Measurements from ENCODE around the gene CPXM2.

Gene CPXM2

GRCh38 chr10:123766012-123766411 is 125.6 kb downstream of the CPXM2 start:
- ChIA-PET POLR2A (no interaction called here), CTCF (no interaction called here)
- no peak for DNase-seq (ENCODE audit: extremely low spot score)
- TF ChIP-seq NFRKB (IDR thresholded peaks at IDR 0.05) (no peak), BHLHE40 (IDR thresholded peaks at IDR 0.05; ENCODE audit: borderline replicate concordance) (no peak), LEF1 (IDR thresholded peaks at IDR 0.05; ENCODE audit: borderline replicate concordance) (no peak), PKNOX1 (IDR thresholded peaks at IDR 0.05) (no peak), FOXK2 (IDR thresholded peaks at IDR 0.05) (no peak), FOXA1 (IDR thresholded peaks at IDR 0.05) (no peak), L3MBTL2 (conservative IDR thresholded peaks at IDR 0.05) (no peak), ARNT (IDR thresholded peaks at IDR 0.05) (no peak), TARDBP (IDR thresholded peaks at IDR 0.05) (no peak), SP1 (IDR thresholded peaks at IDR 0.05) (no peak), FOXM1 (IDR thresholded peaks at IDR 0.05; ENCODE audit: borderline replicate concordance) (no peak), ZNF384 (IDR thresholded peaks at IDR 0.05) (no peak), CTBP1 (IDR thresholded peaks at IDR 0.05; ENCODE audit: borderline replicate concordance) (no peak), ELF4 (IDR thresholded peaks at IDR 0.05) (no peak), SUZ12 (IDR thresholded peaks at IDR 0.05) (no peak), HDGF (IDR thresholded peaks at IDR 0.05; ENCODE audit: borderline replicate concordance) (no peak)

GRCh38 chr10:123761666-123762230 is 129.9 kb downstream of the CPXM2 start:
- TF ChIP-seq SUZ12 (IDR thresholded peaks at IDR 0.05) (no peak), PKNOX1 (IDR thresholded peaks at IDR 0.05) (no peak)
- CTCF ChIA-PET: no interaction called here
- no peak for DNase-seq (ENCODE audit: extremely low spot score)
- POLR2A ChIA-PET: no interaction called here

- TF ChIP-seq HDGF (IDR thresholded peaks at IDR 0.05; ENCODE audit: borderline replicate concordance): no peak
- no peak for TF ChIP-seq ZNF384 (IDR thresholded peaks at IDR 0.05)
- TF ChIP-seq NFRKB (IDR thresholded peaks at IDR 0.05): no peak
- no peak for TF ChIP-seq LEF1 (IDR thresholded peaks at IDR 0.05; ENCODE audit: borderline replicate concordance)
- TF ChIP-seq L3MBTL2 (conservative IDR thresholded peaks at IDR 0.05): no peak
- TF ChIP-seq PKNOX1 (IDR thresholded peaks at IDR 0.05): no peak
- no peak for TF ChIP-seq SP1 (IDR thresholded peaks at IDR 0.05)
- no peak for TF ChIP-seq FOXM1 (IDR thresholded peaks at IDR 0.05; ENCODE audit: borderline replicate concordance)
- no peak for TF ChIP-seq SUZ12 (IDR thresholded peaks at IDR 0.05)
- no peak for TF ChIP-seq FOXK2 (IDR thresholded peaks at IDR 0.05)
- no peak for TF ChIP-seq ARNT (IDR thresholded peaks at IDR 0.05)
- no peak for TF ChIP-seq BHLHE40 (IDR thresholded peaks at IDR 0.05; ENCODE audit: borderline replicate concordance)
- no peak for TF ChIP-seq ELF4 (IDR thresholded peaks at IDR 0.05)
- TF ChIP-seq CTBP1 (IDR thresholded peaks at IDR 0.05; ENCODE audit: borderline replicate concordance): no peak
- no peak for TF ChIP-seq TARDBP (IDR thresholded peaks at IDR 0.05)
- TF ChIP-seq FOXA1 (IDR thresholded peaks at IDR 0.05): no peak
- DNase-seq (ENCODE audit: extremely low spot score): no peak
- ChIA-PET CTCF (no interaction called here), POLR2A (no interaction called here)
Measured at GRCh38 chr10:123761038-123761428, 130.6 kb downstream of the CPXM2 start.

- CTCF ChIA-PET: no interaction called here
- no peak for TF ChIP-seq FOXA1 (IDR thresholded peaks at IDR 0.05)
- no peak for TF ChIP-seq L3MBTL2 (conservative IDR thresholded peaks at IDR 0.05)
- no peak for TF ChIP-seq FOXM1 (IDR thresholded peaks at IDR 0.05; ENCODE audit: borderline replicate concordance)
- no peak for TF ChIP-seq NFRKB (IDR thresholded peaks at IDR 0.05)
- TF ChIP-seq ELF4 (IDR thresholded peaks at IDR 0.05): no peak
- no peak for TF ChIP-seq PKNOX1 (IDR thresholded peaks at IDR 0.05)
- no peak for TF ChIP-seq LEF1 (IDR thresholded peaks at IDR 0.05; ENCODE audit: borderline replicate concordance)
- TF ChIP-seq TARDBP (IDR thresholded peaks at IDR 0.05): no peak
- no peak for TF ChIP-seq CTBP1 (IDR thresholded peaks at IDR 0.05; ENCODE audit: borderline replicate concordance)
- TF ChIP-seq SP1 (IDR thresholded peaks at IDR 0.05): no peak
- TF ChIP-seq BHLHE40 (IDR thresholded peaks at IDR 0.05; ENCODE audit: borderline replicate concordance): no peak
- no peak for TF ChIP-seq ZNF384 (IDR thresholded peaks at IDR 0.05)
- TF ChIP-seq HDGF (IDR thresholded peaks at IDR 0.05; ENCODE audit: borderline replicate concordance): no peak
- TF ChIP-seq ARNT (IDR thresholded peaks at IDR 0.05): no peak
- TF ChIP-seq SUZ12 (IDR thresholded peaks at IDR 0.05): no peak
- TF ChIP-seq FOXK2 (IDR thresholded peaks at IDR 0.05): no peak
- no peak for DNase-seq (ENCODE audit: extremely low spot score)
- POLR2A ChIA-PET: no interaction called here
Measured at GRCh38 chr10:123760356-123761037, 131.1 kb downstream of the CPXM2 start.

GRCh38 chr10:123759501-123760031 is 132.0 kb downstream of the CPXM2 start:
- CTCF ChIA-PET: no interaction called here
- POLR2A ChIA-PET: no interaction called here
- no peak for DNase-seq (ENCODE audit: extremely low spot score)
- TF ChIP-seq FOXK2 (IDR thresholded peaks at IDR 0.05) (no peak), FOXM1 (IDR thresholded peaks at IDR 0.05; ENCODE audit: borderline replicate concordance) (no peak), NFRKB (IDR thresholded peaks at IDR 0.05) (no peak), PKNOX1 (IDR thresholded peaks at IDR 0.05) (no peak), FOXA1 (IDR thresholded peaks at IDR 0.05) (no peak), LEF1 (IDR thresholded peaks at IDR 0.05; ENCODE audit: borderline replicate concordance) (no peak), TARDBP (IDR thresholded peaks at IDR 0.05) (no peak), L3MBTL2 (conservative IDR thresholded peaks at IDR 0.05) (no peak), ELF4 (IDR thresholded peaks at IDR 0.05) (no peak), SUZ12 (IDR thresholded peaks at IDR 0.05) (no peak), CTBP1 (IDR thresholded peaks at IDR 0.05; ENCODE audit: borderline replicate concordance) (no peak), ARNT (IDR thresholded peaks at IDR 0.05) (no peak), ZNF384 (IDR thresholded peaks at IDR 0.05) (no peak), BHLHE40 (IDR thresholded peaks at IDR 0.05; ENCODE audit: borderline replicate concordance) (no peak), HDGF (IDR thresholded peaks at IDR 0.05; ENCODE audit: borderline replicate concordance) (no peak)
